Skin of body (tissue), 2 donors: Measurements from ENCODE around the gene INSL3. TPM values are rescaled to one million over a fixed set of nuclear protein-coding genes. Genes with fewer than 3 reads are reported as not detected.

Source experiments
- DNase-seq: peaks from one replicate; lab custom pipeline; 2025; lab: John Stamatoyannopoulos, UW
- total RNA-seq: library from RNA; depleted of rRNA; stranded (reverse); fragments of >200 nt; gene quantifications from one replicate; pipeline ENCODE4 v1.2.3, GENCODE V29; 2014

INSL3 gene, protein sequence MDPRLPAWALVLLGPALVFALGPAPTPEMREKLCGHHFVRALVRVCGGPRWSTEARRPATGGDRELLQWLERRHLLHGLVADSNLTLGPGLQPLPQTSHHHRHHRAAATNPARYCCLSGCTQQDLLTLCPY
- total RNA-seq: not detected

GRCh38 chr19:17821190-17821589 lies at the start of gene INSL3:
INSL3 (minus strand) TSS chr19:17821519; CDS start chr19:17821506, 13 bp downstream.
- DNase-seq: no peak

GRCh38 chr19:17869114-17869608 lies 47.8 kb upstream of the INSL3 start:
- DNase-seq: no peak

GRCh38 chr19:17868669-17869068 lies 47.4 kb upstream of the INSL3 start:
- DNase-seq: no peak

- no peak for DNase-seq
These were observed 45.7 kb upstream of the INSL3 start for GRCh38 chr19:17866964-17867486.

DNA sequence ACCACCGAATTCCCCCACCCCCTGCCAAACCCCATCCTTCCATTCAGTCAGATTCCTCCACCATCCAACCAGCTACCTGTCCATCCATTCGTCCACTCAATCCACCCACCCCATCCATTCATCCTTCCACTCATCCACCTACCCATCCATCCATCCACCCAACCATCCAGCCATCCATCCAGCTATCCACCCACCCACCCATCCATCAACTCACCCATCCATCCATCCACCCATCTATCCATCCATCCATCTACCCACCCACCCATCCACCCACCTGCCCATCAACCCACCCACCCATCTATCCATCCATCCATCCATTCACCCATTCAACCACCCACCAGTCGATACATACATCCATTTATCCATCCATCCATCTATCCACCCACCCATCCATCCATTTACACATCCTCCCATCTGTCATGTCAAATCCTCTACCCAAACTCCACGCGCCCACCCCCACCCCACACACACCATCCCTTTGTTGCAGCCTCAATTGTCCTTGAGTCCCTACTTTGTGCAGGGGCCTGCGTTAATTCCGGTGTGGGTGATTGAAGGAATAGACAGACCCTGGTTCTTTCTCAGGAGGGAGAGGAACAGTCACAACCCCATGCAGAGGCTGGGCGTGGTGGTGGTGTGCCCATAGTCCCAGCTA lies 45.1 kb upstream of the INSL3 start:
- DNase-seq: no peak

DNA sequence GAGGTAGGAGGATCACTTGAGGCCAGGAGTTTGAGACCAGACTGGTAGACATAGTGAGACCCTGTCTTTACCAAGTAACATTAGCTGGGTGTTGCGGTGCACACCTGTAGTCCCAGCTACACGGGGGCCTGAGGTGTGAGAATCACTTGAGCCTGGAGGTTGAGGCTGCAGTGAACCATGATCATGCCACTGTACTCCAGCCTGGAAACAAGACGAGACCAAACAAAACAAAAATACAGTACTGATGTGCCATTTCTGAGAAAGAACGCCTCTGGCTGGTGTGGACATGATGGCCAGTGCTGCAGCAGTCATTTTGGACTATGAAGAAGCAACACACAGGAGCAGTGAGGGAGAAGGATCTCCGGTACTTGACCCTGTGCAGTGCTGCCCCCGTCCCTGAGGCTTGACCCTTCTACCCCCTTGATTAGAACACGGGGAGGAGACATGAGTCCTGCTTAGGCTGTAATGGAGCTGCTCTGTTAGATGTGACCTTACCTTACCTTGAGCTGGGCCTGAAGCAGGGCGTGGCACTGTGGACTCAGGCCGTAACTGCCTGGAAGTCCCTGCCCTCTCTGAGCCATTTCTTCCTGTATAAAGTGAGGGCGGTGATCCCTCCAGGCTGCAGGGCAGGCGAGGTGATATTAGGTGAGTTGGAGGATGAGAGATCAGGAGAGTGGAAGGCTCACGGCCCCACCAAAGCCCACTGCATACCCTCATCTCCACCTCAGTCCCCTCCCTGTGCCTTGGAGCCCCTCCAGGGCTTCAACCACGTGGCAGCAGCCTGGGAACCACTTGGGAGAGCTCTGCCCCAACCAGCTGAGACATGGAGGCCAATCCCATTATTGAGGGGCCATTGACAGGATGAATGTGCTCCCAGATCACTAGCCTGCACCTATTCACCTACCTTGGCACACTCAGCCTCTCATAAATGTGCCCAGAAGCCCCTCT lies 44.3 kb upstream of the INSL3 start:
- no peak for DNase-seq

DNA sequence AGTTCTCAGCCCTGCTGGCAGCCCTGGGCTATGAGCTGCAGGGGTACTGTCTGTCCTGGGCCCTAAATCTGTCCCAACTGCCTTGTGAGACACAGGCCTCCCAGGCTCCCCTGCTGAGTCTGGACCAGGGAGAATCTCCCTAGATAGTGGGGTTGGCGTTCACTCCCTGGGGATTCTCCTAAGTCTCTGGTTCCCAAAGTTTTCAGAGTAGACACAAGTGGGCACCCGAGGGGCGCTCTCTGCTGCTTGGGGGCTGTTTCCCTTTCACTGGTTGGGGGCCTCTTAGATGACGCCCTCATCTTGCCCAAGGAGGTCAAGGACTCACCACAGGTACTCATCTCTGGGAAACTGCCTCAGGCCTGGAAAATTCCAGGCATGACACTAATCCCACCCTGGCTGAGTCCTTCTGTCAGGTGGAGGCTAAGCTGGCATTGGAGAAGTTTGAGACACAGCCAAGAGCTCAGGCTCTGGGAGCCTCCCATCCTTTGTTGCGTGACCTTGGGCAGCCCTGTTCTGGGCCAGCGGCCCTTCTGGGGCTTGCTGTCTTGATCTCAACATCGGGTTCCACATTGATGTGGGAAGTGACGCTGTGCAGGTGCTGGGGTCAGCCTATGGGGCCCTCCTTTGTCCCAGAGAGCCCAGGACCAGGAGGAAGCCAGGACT lies 42.3 kb upstream of the INSL3 start:
- DNase-seq: no peak

- DNase-seq: no peak
These were observed 41.6 kb upstream of the INSL3 start for GRCh38 chr19:17862711-17863519.

DNA sequence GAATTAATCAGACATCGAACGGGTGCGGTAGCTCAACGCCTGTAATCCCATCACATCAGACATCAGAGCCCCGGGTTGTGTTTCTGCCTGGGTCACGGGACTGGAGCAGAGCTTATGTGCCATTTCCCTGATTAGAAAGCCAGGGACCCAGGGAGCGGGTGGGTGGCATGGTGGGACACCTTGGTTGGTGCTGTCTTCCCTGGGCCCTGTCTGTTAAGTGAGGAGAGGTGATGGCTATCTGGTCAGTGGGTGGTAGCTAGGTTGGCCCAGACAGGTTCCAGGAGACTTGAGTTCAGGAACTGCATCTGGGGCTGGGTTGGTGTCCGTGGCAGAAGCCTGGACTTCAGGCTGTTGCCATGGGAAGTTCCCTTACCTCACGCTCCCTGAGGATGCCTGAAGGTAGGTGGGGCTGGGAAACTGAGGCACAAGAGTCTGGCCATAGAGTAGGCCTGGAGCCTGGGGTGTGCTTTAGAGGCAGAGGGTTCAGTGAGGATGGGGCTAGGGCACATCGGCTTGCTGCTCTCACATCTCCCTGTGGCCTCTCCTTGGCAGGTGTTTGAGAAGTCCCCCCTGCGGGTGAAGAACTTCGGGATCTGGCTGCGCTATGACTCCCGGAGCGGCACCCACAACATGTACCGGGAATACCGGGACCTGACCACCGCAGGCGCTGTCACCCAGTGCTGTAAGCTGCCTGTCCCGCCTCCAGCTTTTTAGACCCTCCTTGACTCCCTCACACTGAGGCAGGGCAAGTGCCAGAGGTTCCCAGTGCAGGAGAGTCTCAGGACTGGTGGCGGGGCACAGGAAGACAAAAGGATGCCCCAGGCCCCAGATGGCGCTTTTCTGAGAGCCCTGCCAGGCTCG lies 40.5 kb upstream of the INSL3 start:
- no peak for DNase-seq

DNA sequence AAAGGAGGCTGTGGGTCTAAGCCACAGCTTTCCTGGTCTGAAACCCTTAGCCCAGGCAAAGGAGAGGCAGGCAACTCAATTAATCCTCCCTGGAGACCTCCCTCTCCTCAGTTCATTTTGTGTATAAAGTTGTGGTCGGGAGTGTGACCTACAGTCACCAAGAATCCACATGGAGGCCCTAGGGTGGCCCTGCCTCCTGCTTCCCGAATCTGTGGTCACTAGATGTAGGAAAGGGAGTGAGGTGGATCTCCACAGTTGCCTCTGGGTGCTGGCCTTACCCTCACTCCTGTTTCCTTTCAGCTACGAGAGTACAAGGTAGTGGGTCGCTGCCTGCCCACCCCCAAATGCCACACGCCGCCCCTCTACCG lies 39.7 kb upstream of the INSL3 start:
- no peak for DNase-seq

GRCh38 chr19:17860331-17860992 lies 39.1 kb upstream of the INSL3 start:
- DNase-seq: no peak

- DNase-seq: peak; percentile 99
These were observed 38.4 kb upstream of the INSL3 start, which contains the start of gene RPL18A for GRCh38 chr19:17859533-17860330. RPL18A (plus strand) TSS chr19:17859910; CDS start chr19:17859957, 47 bp downstream.

GRCh38 chr19:17855280-17856152 lies 34.2 kb upstream of the INSL3 start:
- DNase-seq: peak; percentile 50

- DNase-seq: no peak
These were observed 32.7 kb upstream of the INSL3 start for GRCh38 chr19:17854061-17854460.

DNA sequence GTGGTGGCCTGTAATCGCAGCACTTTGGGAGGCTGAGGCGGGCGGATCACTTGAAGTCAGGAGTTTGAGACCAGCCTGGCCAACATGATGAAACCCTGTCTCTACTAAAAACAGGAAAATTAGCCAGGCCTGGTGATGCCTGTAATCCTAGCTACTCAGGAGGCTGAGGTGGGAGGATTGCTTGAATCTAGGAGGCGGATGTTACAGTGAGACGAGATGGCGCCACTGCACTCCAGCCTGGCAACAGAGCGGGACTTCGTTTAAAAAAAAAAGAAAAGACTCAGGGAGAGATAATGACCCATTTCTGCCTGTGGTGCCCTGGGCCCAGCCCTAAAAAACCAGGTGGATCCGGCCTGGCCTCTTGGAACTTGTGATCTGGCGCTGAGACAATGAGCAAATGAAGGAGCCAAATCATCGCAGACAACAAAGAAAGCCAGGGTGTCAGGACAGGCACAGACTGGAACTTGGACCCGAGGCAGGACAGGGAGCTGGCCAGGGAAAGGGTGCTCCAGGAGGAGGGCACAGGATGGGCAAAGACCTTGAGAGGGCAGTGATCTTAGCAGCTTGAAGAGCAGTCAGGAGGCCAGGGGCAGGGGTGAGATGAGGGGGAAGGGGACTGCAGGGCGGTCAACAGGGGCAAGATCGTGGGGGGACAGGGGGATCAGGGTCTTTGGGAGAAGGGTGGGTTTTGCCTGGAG lies 27.4 kb upstream of the INSL3 start:
- no peak for DNase-seq
